NOMO-1 treated with DMSO at 0.1 percent for 48 hours (cell line): ENCODE measurements around the gene POU4F2.

Experiments used
- DNase-seq: peaks from one replicate; lab custom pipeline; 2025; ENCODE audit not compliant: unreplicated experiment; lab: John Stamatoyannopoulos, UW

Gene POU4F2

GRCh38 chr4:146638786-146639505, at the start of gene POU4F2:
POU4F2 (plus strand) TSS chr4:146638893; CDS start chr4:146639141, 248 bp downstream.
- DNase-seq: no peak

GRCh38 chr4:146590801-146591200, 47.9 kb upstream of the POU4F2 start:
- DNase-seq: no peak

GRCh38 chr4:146592019-146592418, 46.7 kb upstream of the POU4F2 start:
- DNase-seq: no peak

GRCh38 chr4:146632770-146633470, 5.8 kb upstream of the POU4F2 start:
- DNase-seq: no peak

GRCh38 chr4:146633471-146633800, 5.3 kb upstream of the POU4F2 start:
- DNase-seq: no peak

GRCh38 chr4:146634825-146635224, 3.9 kb upstream of the POU4F2 start:
- no peak for DNase-seq

GRCh38 chr4:146637621-146638332, 916 bp upstream of the POU4F2 start:
- DNase-seq: no peak

- DNase-seq: no peak
These were observed 334 bp upstream of the POU4F2 start for GRCh38 chr4:146638333-146638785.

GRCh38 chr4:146639506-146639932, 826 bp downstream of the POU4F2 start:
- no peak for DNase-seq

- no peak for DNase-seq
These were observed 1.4 kb downstream of the POU4F2 start for GRCh38 chr4:146640021-146640464.

GRCh38 chr4:146640465-146641061, 1.9 kb downstream of the POU4F2 start:
- DNase-seq: no peak

- no peak for DNase-seq
These were observed 3.1 kb downstream of the POU4F2 start for GRCh38 chr4:146641762-146642161.

GRCh38 chr4:146643812-146644401, 5.2 kb downstream of the POU4F2 start:
- DNase-seq: peak; percentile 36

- DNase-seq: no peak
These were observed 7.2 kb downstream of the POU4F2 start for GRCh38 chr4:146645921-146646320.

- no peak for DNase-seq
These were observed 8.1 kb downstream of the POU4F2 start for GRCh38 chr4:146646593-146647325.

GRCh38 chr4:146647615-146648460, 9.1 kb downstream of the POU4F2 start:
- DNase-seq: no peak

GRCh38 chr4:146648461-146648783, 9.7 kb downstream of the POU4F2 start:
- no peak for DNase-seq

- DNase-seq: no peak
These were observed 10.5 kb downstream of the POU4F2 start for GRCh38 chr4:146649232-146649631.

- no peak for DNase-seq
These were observed 11.3 kb downstream of the POU4F2 start for GRCh38 chr4:146650034-146650433.
